SK-N-SH treated with all-trans-retinoic acid at 6 μM for 48 hours (cell line): ENCODE data around the gene ZNF341.

Experiments
- ATAC-seq: fragments of 200-7000 bp; cut with Tn5 transposase; 3 replicates; pipeline ENCODE4 v1.9.1; 2020; ENCODE audit warnings: mild to moderate bottlenecking, moderate library complexity
- ARNTL ChIP-seq: fragments of 450-650 bp; formaldehyde crosslinking; IDR thresholded peaks from 2 replicates; pipeline ENCODE4 v1.5.0; 2020; ENCODE audit warnings: low read depth, mild to moderate bottlenecking, moderate library complexity, borderline replicate concordance
- BACH2 ChIP-seq: fragments of 250-450 bp; sonication (Bioruptor Pico); IDR thresholded peaks from 2 replicates; pipeline ENCODE4 v1.9.0; 2021; ENCODE audit warnings: mild to moderate bottlenecking, borderline replicate concordance
- CSDC2 ChIP-seq: fragments of 250-450 bp; sonication (Bioruptor Pico); IDR thresholded peaks from 2 replicates; pipeline ENCODE4 v1.5.0; 2020; ENCODE audit warnings: mild to moderate bottlenecking, moderate library complexity
- ESRRG ChIP-seq: fragments of 250-450 bp; sonication (Bioruptor Pico); IDR thresholded peaks from 2 replicates; pipeline ENCODE4 v1.6.1; 2021; ENCODE audit warnings: mild to moderate bottlenecking
- GLIS3 ChIP-seq: fragments of 250-450 bp; sonication (Bioruptor Pico); IDR thresholded peaks from 2 replicates; pipeline ENCODE4 v1.5.0; 2020; ENCODE audit warnings: mild to moderate bottlenecking, moderate library complexity
- ISL1 ChIP-seq: fragments of 250-450 bp; sonication (Bioruptor Pico); IDR thresholded peaks from 2 replicates; pipeline ENCODE4 v2.1.2; 2022; ENCODE audit warnings: mild to moderate bottlenecking, moderate library complexity
- OSR1 ChIP-seq: fragments of 250-450 bp; sonication (Bioruptor Pico); IDR thresholded peaks from 2 replicates; pipeline ENCODE4 v1.8.0; 2022; ENCODE audit warnings: moderate library complexity, mild to moderate bottlenecking, inconsistent platforms
- PPARA ChIP-seq: fragments of 250-450 bp; sonication (Bioruptor Pico); IDR thresholded peaks from 2 replicates; pipeline ENCODE4 v1.5.0; 2020; ENCODE audit warnings: mild to moderate bottlenecking, borderline replicate concordance
- RARB ChIP-seq: fragments of 250-450 bp; sonication (Bioruptor Pico); IDR thresholded peaks from 2 replicates; pipeline ENCODE4 v1.8.0; 2021; ENCODE audit warnings: mild to moderate bottlenecking, moderate library complexity
- TCF4 ChIP-seq: fragments of 250-450 bp; sonication (Bioruptor Pico); IDR thresholded peaks from 2 replicates; pipeline ENCODE4 v1.8.0; 2021; ENCODE audit warnings: mild to moderate bottlenecking, moderate library complexity, borderline replicate concordance
- TOX ChIP-seq: fragments of 250-450 bp; sonication (Bioruptor Pico); IDR thresholded peaks from 2 replicates; pipeline ENCODE4 v1.8.0; 2021; ENCODE audit warnings: mild to moderate bottlenecking, moderate library complexity, borderline replicate concordance
- ZC3H10 ChIP-seq: fragments of 250-450 bp; sonication (Bioruptor Pico); IDR thresholded peaks from 2 replicates; pipeline ENCODE4 v1.5.1; 2021; ENCODE audit warnings: mild to moderate bottlenecking, moderate library complexity
- ZFP3 ChIP-seq: fragments of 250-450 bp; sonication (Bioruptor Pico); IDR thresholded peaks from 2 replicates; pipeline ENCODE4 v1.5.0; 2020; ENCODE audit warnings: mild to moderate bottlenecking, moderate library complexity
- ZFP30 ChIP-seq: fragments of 450-650 bp; formaldehyde crosslinking; IDR thresholded peaks from 2 replicates; pipeline ENCODE4 v1.5.0; 2022; ENCODE audit warnings: mild to moderate bottlenecking, moderate library complexity
- ZNF565 ChIP-seq: fragments of 450-650 bp; formaldehyde crosslinking; conservative IDR thresholded peaks from 2 replicates; pipeline ENCODE4 v1.5.0; 2020; ENCODE audit warnings: low read depth, mild to moderate bottlenecking, moderate library complexity
- ZNF70 ChIP-seq: fragments of 450-650 bp; formaldehyde crosslinking; IDR thresholded peaks from 2 replicates; pipeline ENCODE4 v1.5.0; 2020; ENCODE audit warnings: mild to moderate bottlenecking, moderate library complexity
- ZNF8 ChIP-seq: fragments of 450-650 bp; formaldehyde crosslinking; IDR thresholded peaks from 2 replicates; pipeline ENCODE4 v1.5.0; 2020; ENCODE audit warnings: mild to moderate bottlenecking, moderate library complexity
- TF ChIP-seq, protein P1 (sequence below): fragments of 250-450 bp; sonication (Bioruptor Pico); IDR thresholded peaks from 2 replicates; pipeline ENCODE4 v1.5.1; 2020; ENCODE audit warnings: low read depth, mild to moderate bottlenecking, moderate library complexity
- TF ChIP-seq, protein P2 (sequence below): fragments of 250-450 bp; sonication (Bioruptor Pico); IDR thresholded peaks from 2 replicates; pipeline ENCODE4 v1.5.0; 2020; ENCODE audit warnings: mild to moderate bottlenecking, moderate library complexity
- TF ChIP-seq, protein P3 (sequence below): fragments of 250-450 bp; sonication (Bioruptor Pico); IDR thresholded peaks from 2 replicates; pipeline ENCODE4 v1.8.0; 2020; ENCODE audit warnings: mild to moderate bottlenecking, moderate library complexity, borderline replicate concordance
- TF ChIP-seq, protein P4 (sequence below): fragments of 250-450 bp; sonication (Bioruptor Pico); IDR thresholded peaks from 2 replicates; pipeline ENCODE4 v1.5.1; 2021; ENCODE audit warnings: mild to moderate bottlenecking, moderate library complexity
- TF ChIP-seq, protein P5 (sequence below): fragments of 250-450 bp; sonication (Bioruptor Pico); IDR thresholded peaks from 2 replicates; pipeline ENCODE4 v1.8.0; 2021; ENCODE audit warnings: low read depth, mild to moderate bottlenecking, moderate library complexity, borderline replicate concordance

Gene ZNF341

DNA sequence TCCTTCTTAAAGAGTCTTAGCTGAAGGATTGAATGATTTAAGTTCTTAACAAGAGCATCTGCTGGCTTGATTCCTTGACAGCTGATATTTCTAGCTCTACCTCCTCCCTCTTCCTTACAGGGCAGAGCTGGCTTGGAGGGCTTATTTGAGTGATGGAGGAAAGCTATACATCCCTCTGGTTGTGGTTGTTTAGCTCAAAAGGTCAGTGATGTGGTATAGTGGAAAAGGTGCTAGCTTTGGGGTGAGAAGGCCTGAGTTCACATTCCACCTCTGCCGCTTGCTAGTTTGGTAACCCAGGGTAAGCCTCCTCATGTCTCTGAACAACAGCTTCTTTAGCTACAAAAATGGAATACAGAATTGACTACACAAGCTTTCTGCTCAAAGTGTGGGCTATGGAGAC is 87.7 kb downstream of the ZNF341 start:
- ATAC-seq = no peak

DNA sequence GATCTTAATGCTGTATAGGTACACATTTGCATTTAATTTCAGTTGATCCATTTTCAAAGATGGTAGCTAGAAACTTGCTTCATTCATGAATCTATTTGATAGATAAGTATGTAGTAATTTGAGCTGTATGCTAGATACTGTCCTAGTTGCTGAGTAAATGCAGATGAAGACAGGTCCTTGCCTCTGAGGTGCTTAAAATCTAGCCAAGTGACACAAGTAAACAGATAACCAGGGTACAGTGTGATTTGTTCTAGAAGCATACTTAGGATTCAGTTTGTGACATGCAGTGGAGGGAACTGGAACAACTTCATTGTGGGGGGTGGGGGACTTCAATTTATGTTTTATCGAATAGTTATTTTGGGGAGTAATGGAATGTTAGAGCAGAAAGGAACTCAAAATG is 88.6 kb downstream of the ZNF341 start:
- TF ChIP-seq ZC3H10 (no peak), ZNF565 (no peak), CSDC2 (no peak), TOX (no peak), ESRRG (CRISPR knock-in tag) (no peak), ARNTL (CRISPR knock-in tag) (no peak), ISL1 (CRISPR knock-in tag) (no peak), PPARA (CRISPR knock-in tag) (no peak), BACH2 (no peak), GLIS3 (no peak)
- TF ChIP-seq, protein P1, sequence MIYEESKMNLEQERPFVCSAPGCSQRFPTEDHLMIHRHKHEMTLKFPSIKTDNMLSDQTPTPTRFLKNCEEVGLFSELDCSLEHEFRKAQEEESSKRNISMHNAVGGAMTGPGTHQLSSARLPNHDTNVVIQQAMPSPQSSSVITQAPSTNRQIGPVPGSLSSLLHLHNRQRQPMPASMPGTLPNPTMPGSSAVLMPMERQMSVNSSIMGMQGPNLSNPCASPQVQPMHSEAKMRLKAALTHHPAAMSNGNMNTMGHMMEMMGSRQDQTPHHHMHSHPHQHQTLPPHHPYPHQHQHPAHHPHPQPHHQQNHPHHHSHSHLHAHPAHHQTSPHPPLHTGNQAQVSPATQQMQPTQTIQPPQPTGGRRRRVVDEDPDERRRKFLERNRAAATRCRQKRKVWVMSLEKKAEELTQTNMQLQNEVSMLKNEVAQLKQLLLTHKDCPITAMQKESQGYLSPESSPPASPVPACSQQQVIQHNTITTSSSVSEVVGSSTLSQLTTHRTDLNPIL (CRISPR knock-in tag) = no peak
- TF ChIP-seq, protein P2, sequence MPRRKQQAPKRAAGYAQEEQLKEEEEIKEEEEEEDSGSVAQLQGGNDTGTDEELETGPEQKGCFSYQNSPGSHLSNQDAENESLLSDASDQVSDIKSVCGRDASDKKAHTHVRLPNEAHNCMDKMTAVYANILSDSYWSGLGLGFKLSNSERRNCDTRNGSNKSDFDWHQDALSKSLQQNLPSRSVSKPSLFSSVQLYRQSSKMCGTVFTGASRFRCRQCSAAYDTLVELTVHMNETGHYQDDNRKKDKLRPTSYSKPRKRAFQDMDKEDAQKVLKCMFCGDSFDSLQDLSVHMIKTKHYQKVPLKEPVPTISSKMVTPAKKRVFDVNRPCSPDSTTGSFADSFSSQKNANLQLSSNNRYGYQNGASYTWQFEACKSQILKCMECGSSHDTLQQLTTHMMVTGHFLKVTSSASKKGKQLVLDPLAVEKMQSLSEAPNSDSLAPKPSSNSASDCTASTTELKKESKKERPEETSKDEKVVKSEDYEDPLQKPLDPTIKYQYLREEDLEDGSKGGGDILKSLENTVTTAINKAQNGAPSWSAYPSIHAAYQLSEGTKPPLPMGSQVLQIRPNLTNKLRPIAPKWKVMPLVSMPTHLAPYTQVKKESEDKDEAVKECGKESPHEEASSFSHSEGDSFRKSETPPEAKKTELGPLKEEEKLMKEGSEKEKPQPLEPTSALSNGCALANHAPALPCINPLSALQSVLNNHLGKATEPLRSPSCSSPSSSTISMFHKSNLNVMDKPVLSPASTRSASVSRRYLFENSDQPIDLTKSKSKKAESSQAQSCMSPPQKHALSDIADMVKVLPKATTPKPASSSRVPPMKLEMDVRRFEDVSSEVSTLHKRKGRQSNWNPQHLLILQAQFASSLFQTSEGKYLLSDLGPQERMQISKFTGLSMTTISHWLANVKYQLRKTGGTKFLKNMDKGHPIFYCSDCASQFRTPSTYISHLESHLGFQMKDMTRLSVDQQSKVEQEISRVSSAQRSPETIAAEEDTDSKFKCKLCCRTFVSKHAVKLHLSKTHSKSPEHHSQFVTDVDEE = no peak
- TF ChIP-seq, protein P3, sequence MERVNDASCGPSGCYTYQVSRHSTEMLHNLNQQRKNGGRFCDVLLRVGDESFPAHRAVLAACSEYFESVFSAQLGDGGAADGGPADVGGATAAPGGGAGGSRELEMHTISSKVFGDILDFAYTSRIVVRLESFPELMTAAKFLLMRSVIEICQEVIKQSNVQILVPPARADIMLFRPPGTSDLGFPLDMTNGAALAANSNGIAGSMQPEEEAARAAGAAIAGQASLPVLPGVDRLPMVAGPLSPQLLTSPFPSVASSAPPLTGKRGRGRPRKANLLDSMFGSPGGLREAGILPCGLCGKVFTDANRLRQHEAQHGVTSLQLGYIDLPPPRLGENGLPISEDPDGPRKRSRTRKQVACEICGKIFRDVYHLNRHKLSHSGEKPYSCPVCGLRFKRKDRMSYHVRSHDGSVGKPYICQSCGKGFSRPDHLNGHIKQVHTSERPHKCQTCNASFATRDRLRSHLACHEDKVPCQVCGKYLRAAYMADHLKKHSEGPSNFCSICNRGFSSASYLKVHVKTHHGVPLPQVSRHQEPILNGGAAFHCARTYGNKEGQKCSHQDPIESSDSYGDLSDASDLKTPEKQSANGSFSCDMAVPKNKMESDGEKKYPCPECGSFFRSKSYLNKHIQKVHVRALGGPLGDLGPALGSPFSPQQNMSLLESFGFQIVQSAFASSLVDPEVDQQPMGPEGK (CRISPR knock-in tag) = no peak
- no peak for ATAC-seq

More for the DNA sequence above, 87.7 kb downstream of the ZNF341 start:
- TF ChIP-seq RARB (CRISPR knock-in tag) (no peak), ZFP3 (CRISPR knock-in tag) (no peak), TOX (no peak), CSDC2 (no peak), ARNTL (CRISPR knock-in tag) (no peak), ZNF565 (no peak)
- TF ChIP-seq, protein P1 (CRISPR knock-in tag) = no peak
- TF ChIP-seq, all 23 proteins: peak for 0

DNA sequence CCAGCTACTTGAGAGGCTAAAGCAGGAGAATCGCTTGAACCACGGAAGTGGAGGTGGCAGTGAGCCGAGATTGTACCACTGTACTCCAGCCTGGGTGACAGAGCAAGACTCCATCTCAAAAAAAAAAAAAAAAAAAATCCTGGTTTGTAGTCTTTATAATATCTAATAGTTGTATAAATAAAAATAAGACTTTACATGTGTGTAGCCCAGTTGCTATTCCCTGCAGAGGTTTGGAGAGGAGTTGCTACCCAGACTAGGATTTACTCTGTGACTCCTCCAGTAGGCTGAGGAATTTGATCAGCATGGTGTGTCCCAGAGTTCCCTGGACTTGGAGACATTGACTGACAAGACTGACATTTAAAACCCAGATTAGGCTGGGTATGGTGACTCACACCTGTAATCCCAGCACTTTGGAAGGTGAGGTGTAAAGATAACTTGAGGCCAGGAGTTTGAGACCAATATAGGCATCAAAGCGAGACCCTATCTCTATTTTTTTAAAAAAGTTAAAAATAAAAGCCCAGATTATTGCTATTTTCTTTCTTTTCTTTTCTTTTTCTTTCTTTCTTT is 89.6 kb downstream of the ZNF341 start:
- no peak for ATAC-seq
- TF ChIP-seq, protein P4, sequence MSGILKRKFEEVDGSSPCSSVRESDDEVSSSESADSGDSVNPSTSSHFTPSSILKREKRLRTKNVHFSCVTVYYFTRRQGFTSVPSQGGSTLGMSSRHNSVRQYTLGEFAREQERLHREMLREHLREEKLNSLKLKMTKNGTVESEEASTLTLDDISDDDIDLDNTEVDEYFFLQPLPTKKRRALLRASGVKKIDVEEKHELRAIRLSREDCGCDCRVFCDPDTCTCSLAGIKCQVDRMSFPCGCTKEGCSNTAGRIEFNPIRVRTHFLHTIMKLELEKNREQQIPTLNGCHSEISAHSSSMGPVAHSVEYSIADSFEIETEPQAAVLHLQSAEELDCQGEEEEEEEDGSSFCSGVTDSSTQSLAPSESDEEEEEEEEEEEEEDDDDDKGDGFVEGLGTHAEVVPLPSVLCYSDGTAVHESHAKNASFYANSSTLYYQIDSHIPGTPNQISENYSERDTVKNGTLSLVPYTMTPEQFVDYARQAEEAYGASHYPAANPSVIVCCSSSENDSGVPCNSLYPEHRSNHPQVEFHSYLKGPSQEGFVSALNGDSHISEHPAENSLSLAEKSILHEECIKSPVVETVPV (CRISPR knock-in tag) = no peak
- TF ChIP-seq ARNTL (CRISPR knock-in tag) (no peak), BACH2 (no peak), ZNF8 (CRISPR knock-in tag) (no peak), GLIS3 (no peak), TOX (no peak), ISL1 (CRISPR knock-in tag) (no peak), ZFP30 (CRISPR knock-in tag) (no peak), ESRRG (CRISPR knock-in tag) (no peak), RARB (CRISPR knock-in tag) (no peak)

DNA sequence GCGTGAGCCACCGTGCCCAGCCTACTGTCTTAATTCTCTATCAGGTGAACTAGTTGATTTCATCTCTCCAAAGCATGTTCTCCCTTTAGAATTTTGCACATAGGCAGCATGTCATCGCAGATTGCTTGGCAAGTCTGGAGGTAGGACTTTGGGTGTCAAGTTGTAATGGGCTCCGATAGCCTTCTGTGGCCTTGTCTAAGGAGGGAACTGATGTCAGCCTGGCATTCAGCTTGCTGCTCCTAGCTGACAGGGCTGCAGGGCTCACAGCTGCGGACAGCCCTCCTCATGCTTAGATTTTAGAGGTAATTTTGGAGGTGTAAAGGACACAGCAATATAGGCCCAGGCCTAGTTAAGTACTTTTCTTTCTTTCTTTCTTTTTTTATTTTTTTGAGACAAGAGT is 90.6 kb downstream of the ZNF341 start:
- no peak for ATAC-seq
- TF ChIP-seq BACH2 = no peak
- no peak for TF ChIP-seq ZNF8 (CRISPR knock-in tag)
- TF ChIP-seq, protein P1 (CRISPR knock-in tag) = no peak
- TF ChIP-seq OSR1 (CRISPR knock-in tag) = no peak
- TF ChIP-seq ZFP3 (CRISPR knock-in tag) = no peak
- TF ChIP-seq TCF4 = no peak
- no peak for TF ChIP-seq ZC3H10
- TF ChIP-seq ARNTL (CRISPR knock-in tag) = no peak
- TF ChIP-seq, protein P5, sequence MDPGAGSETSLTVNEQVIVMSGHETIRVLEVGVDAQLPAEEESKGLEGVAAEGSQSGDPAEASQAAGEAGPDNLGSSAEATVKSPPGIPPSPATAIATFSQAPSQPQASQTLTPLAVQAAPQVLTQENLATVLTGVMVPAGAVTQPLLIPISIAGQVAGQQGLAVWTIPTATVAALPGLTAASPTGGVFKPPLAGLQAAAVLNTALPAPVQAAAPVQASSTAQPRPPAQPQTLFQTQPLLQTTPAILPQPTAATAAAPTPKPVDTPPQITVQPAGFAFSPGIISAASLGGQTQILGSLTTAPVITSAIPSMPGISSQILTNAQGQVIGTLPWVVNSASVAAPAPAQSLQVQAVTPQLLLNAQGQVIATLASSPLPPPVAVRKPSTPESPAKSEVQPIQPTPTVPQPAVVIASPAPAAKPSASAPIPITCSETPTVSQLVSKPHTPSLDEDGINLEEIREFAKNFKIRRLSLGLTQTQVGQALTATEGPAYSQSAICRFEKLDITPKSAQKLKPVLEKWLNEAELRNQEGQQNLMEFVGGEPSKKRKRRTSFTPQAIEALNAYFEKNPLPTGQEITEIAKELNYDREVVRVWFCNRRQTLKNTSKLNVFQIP (CRISPR knock-in tag) = no peak
- TF ChIP-seq ZNF70 (CRISPR knock-in tag) = no peak
